NCI-H82 treated with DMSO at 0.1 percent for 48 hours (cell line): Measurements from ENCODE around the gene TMED10.

Experiments
- DNase-seq: peaks from one replicate; lab custom pipeline; 2025; ENCODE audit not compliant: unreplicated experiment; lab: John Stamatoyannopoulos, UW

Gene TMED10

DNA sequence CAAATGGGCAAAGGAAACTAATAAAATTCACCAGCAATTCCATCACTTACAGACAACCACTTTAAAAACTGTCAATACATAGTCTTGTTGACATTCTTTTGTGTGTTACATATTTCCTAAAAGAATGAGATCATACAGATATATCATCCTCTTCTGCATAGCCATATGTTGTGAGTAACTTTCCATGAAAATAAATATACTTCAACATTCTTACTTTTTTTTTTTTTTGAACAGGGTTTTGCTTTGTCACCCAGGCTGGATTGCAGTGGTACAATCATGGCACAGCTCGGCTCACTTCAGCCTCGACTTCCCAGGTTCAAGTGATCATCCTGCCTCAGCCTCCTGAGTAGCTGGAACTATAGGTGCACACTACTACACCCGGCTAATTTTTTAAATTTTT, 86.1 kb downstream of the TMED10 start:
- DNase-seq, result no peak

GRCh38 chr14:75088566-75089373, 87.6 kb downstream of the TMED10 start:
- DNase-seq, result peak; percentile 1

DNA sequence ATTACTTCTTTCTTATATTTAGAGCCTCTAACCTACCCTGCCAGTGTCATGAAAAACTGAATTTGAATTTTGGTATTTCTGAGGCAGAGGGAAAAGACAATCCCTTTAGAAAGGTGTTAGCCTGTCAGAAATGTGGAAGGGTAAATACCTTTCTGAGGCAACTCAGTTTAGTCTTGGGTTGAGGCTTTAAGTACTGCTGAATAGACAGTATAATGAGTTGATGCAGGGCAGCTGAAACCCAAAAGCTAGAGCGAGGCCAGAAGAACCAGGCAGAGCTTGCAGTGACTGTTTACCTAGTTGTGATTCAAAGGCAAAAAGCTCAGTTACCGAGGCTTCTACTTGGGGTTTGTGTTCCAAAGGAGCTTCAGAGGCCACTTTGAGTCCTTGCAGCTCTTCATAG, 88.3 kb downstream of the TMED10 start:
- no peak for DNase-seq

GRCh38 chr14:75084513-75084912, 91.9 kb downstream of the TMED10 start:
- no peak for DNase-seq

DNA sequence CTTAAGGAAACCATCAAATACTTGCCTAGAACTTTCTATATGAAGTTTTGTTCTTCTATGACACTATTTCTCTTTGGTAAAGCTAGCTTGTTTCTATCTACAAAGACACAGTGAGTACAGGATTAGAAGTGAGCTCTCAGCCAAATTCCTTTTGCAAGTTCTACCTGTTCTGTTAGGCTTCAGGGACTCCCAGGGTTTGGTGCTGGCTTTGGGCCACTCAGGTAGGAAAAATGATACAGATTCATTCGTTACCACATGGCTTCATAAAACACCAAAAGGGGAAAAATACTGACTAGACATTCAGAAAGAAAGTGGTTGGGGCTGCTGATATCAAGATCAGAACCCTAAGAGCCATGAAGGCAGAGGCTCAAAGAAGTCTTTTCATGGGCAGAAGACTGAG, 93.1 kb downstream of the TMED10 start:
- DNase-seq, result no peak

DNA sequence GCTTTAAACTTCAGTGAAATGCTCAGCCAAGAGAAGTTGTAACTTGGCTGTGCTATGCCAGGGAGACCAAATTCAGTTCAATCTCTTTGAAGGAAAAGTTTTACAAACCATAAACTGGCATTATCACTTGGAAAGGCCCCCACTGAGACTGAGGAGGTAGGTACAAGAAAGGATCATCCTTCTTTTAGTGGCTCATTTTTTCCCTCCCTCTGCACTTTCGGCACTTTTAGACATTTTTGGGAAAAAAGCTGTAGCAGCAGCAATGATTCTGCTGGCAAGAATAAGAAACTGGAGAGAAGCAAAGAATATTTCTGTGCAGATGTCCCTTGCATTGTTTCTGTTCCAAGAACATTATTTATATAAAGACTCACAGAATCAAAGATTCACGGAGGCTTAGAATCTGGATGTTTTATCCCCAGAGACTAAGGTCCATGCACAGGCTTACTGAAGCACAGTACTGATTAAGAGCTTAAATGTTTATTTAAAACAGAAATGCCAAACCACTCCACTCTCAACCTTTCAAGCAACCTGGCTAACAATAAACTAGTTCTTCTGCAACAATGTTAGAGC, 94.7 kb downstream of the TMED10 start:
- no peak for DNase-seq
